Measurements from ENCODE around the gene SLC35A3.
A peak's percentile ranks its signal among the peaks of the same experiment; 100 is the strongest.
"Not testable (repeated sequence)": the region's sequence is repeated elsewhere in the genome, so short reads cannot be mapped to it uniquely, and the experiment has no call there.

SLC35A3 gene

GRCh38 chr1:99963041-99963795 is 6.6 kb upstream of the SLC35A3 start:
- TF ChIP-seq CTCF (IDR thresholded peaks at IDR 0.05; ENCODE audit: low read depth, low read length) = no peak
- DNase-seq (ENCODE audit: low read depth in 2 of 2) = peak; percentile 49 to 82
- no peak overlapping the region for H3K4me3 ChIP-seq (replicated peaks in 1 of 2; ENCODE audit: low read depth in 2 of 2, low read length in 2 of 2)

- no peak for DNase-seq (ENCODE audit: low read depth in 2 of 2)
- TF ChIP-seq CTCF (IDR thresholded peaks at IDR 0.05; ENCODE audit: low read depth, low read length) = no peak
- H3K4me3 ChIP-seq (replicated peaks in 1 of 2; ENCODE audit: low read depth in 2 of 2, low read length in 2 of 2) = no peak overlapping the region
Observed at GRCh38 chr1:99964806-99965205, 5.0 kb upstream of the SLC35A3 start.

- H3K4me3 ChIP-seq (replicated peaks in 1 of 2; ENCODE audit: low read depth in 2 of 2, low read length in 2 of 2) = no peak overlapping the region
- TF ChIP-seq CTCF (IDR thresholded peaks at IDR 0.05; ENCODE audit: low read depth, low read length) = no peak
- DNase-seq (ENCODE audit: low read depth in 2 of 2) = no peak
Observed at GRCh38 chr1:99965646-99966375, 4.0 kb upstream of the SLC35A3 start.

- no peak for TF ChIP-seq CTCF (IDR thresholded peaks at IDR 0.05; ENCODE audit: low read depth, low read length)
- no peak for DNase-seq (ENCODE audit: low read depth in 2 of 2)
- no peak overlapping the region for H3K4me3 ChIP-seq (replicated peaks in 1 of 2; ENCODE audit: low read depth in 2 of 2, low read length in 2 of 2)
Observed at GRCh38 chr1:99968214-99968613, 1.6 kb upstream of the SLC35A3 start.

GRCh38 chr1:99969260-99969728 is 502 bp upstream of the SLC35A3 start:
- no peak for TF ChIP-seq CTCF (IDR thresholded peaks at IDR 0.05; ENCODE audit: low read depth, low read length)
- peak in 1 of 2 donors; percentile 17 for DNase-seq (ENCODE audit: low read depth in 2 of 2)
- peak overlapping the region; percentile 77 to 88 for H3K4me3 ChIP-seq (replicated peaks in 1 of 2; ENCODE audit: low read depth in 2 of 2, low read length in 2 of 2)

GRCh38 chr1:99970713-99971255 is 988 bp downstream of the SLC35A3 start:
- peak overlapping the region; percentile 77 to 88 for H3K4me3 ChIP-seq (replicated peaks in 1 of 2; ENCODE audit: low read depth in 2 of 2, low read length in 2 of 2)
- peak in 1 of 2 donors; percentile 11 for DNase-seq (ENCODE audit: low read depth in 2 of 2)
- no peak for TF ChIP-seq CTCF (IDR thresholded peaks at IDR 0.05; ENCODE audit: low read depth, low read length)

- not testable (repeated sequence) for DNase-seq (ENCODE audit: low read depth in 2 of 2); H3K4me3 ChIP-seq (replicated peaks in 1 of 2; ENCODE audit: low read depth in 2 of 2, low read length in 2 of 2)
Observed at GRCh38 chr1:99972066-99972465, 2.3 kb downstream of the SLC35A3 start.
